Esophagus muscularis mucosa (tissue), 4 donors: Measurements from ENCODE around the gene TNRC18. TPM values are rescaled to one million over a fixed set of nuclear protein-coding genes. Genes with fewer than 3 reads are reported as not detected.
"Not testable (repeated sequence)": the region's sequence is repeated elsewhere in the genome, so short reads cannot be mapped to it uniquely, and the experiment has no call there.

Source experiments
- DNase-seq: peaks from one replicate; pipeline ENCODE4 v3.0.0-alpha.2; 2017; ENCODE audit errors: extremely low spot score
- H3K27ac ChIP-seq, 4 donors: fragments of 200-600 bp; sonication (generic); replicated peaks in 1 of 4; 1 replicate in 3 of 4; 2 replicates in 1 of 4; pipeline ENCODE4 v1.5.1; 2016 to 2019; ENCODE audit warnings: mild to moderate bottlenecking in 1 of 4
- H3K27me3 ChIP-seq, 4 donors: fragments of 200-600 bp; sonication (generic); one replicate each; pipeline versions ENCODE4 v1.5.1 to v1.6.0; 2016 to 2019
- H3K36me3 ChIP-seq, 4 donors: fragments of 200-600 bp; sonication (generic); one replicate each; pipeline ENCODE4 v1.5.1; 2016 to 2019
- H3K4me1 ChIP-seq, 4 donors: fragments of 200-600 bp; sonication (generic); one replicate each; pipeline ENCODE4 v1.5.1; 2016 to 2019
- H3K4me3 ChIP-seq, 4 donors: fragments of 200-600 bp; sonication (generic); 1 replicate in 2 of 4; 2 replicates in 2 of 4; pipeline ENCODE4 v1.5.1; 2016 to 2019; ENCODE audit warnings: mild to moderate bottlenecking in 4 of 4, moderate library complexity in 1 of 4
- H3K9me3 ChIP-seq, 4 donors: fragments of 200-600 bp; sonication (generic); 1 replicate in 3 of 4; 2 replicates in 1 of 4; pipeline ENCODE4 v1.5.1; 2016 to 2019
- EP300 ChIP-seq: sonication (generic); formaldehyde crosslinking; IDR thresholded peaks from one replicate; pipeline ENCODE4 v1.6.1; 2017; ENCODE audit warnings: antibody characterized with exemption
- POLR2A ChIP-seq: fragments of 450-650 bp; IDR thresholded peaks from one replicate; pipeline ENCODE4 v1.6.1; 2017; ENCODE audit warnings: antibody characterized with exemption, moderate library complexity, mild to moderate bottlenecking, low read depth
- POLR2AphosphoS5 ChIP-seq, 2 donors: sonication (generic); formaldehyde crosslinking; IDR thresholded peaks; one replicate each; pipeline ENCODE4 v1.6.1; 2017; ENCODE audit warnings: antibody characterized with exemption in 2 of 2
- WGBS: methylation state at CpG from one replicate; pipeline ENCODE4 v1.1.5; 2018; 5-methylcytosine and 5-hydroxymethylcytosine counted together
- intact Hi-C: fragments of 100-400 bp; cut with DNase I; formaldehyde crosslinking; loops from one replicate; pipeline ENCODE4 v1.15.1; 2023
- total RNA-seq, 4 donors: library from RNA; depleted of rRNA; stranded (reverse); fragments of >200 nt; gene quantifications; one replicate each; pipeline versions ENCODE4 v1.1.0 to v1.2.1, GENCODE V29; 2016
- TF ChIP-seq, protein P1 (sequence below), 3 experiments: fragments of 200-600 bp in 2 of 3; fragments of 450-650 bp in 1 of 3; sonication (generic) in 2 of 3; IDR thresholded peaks; one replicate each; pipeline ENCODE4 v1.5.1; 2017 to 2019; ENCODE audit warnings: antibody characterized with exemption in 3 of 3, mild to moderate bottlenecking in 2 of 3, moderate library complexity in 1 of 3

Gene TNRC18
- total RNA-seq, 4 donors from 2014 or later, result 101 to 277 (median 166) TPM

DNA sequence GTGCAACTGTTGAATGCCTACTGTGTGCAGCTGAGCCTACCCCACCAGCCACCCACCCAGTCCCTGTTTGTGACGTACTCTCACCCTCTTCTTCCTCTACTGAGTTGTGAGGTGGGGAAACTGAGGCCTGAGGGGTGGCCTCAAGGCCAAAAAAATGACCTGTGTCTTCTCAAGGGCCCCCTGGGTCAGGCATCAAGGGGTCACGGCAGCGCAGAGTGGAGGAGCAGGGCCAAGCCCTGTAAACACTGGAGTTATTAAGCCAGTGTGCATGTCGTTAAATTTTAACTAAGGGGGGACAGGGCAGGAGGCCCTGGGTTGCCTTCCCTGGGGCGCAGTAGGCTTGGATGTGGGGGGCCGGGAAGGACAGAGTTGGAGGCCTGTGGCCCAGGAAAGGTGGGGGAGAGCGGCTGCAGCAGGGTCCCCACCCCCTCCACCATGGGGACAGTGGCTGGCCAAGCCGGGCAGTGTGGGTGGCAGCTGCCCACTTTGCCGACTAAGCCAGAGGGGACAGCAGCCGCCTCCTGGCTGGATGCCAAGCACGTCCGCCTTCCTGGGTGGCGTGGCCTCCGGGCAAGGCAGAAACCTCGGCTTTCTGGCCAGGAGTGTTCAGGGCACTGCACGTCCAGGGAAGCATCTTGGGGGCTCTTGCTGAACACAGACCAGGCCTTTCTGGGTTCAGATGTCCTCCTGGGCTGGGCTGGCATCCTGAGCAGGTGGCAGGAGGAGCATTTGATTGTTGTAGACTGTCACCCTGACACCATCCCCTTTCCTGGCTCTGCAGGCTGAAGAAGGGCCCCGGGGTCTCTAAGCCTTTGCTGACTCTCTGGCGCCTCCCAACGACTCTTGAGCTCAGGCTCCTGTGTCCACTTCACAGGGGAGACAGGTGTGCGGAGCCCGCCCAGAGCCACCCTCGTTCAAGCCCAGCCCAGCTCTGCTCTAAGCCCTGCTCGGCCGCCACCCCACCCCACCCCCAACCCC lies 139.0 kb downstream of the TNRC18 start:
- no peaks in the 10 kb centered on the region for H3K9me3 ChIP-seq
- H3K27me3 ChIP-seq, result peaks cover 0 to 14% (median 0%) of the 10 kb centered on the region in 4 donors
- 69% methylated on average over 14 of the region's 24 CpGs for WGBS
- peaks cover 8 to 22% (median 12%) of the 10 kb centered on the region in 4 donors for H3K4me1 ChIP-seq
- no peak overlapping the region for H3K27ac ChIP-seq
- no peaks in the 10 kb centered on the region for H3K36me3 ChIP-seq
- no peak for DNase-seq
- intact Hi-C loops, result no loop called here
- no peak overlapping the region for H3K4me3 ChIP-seq
- no peak for TF ChIP-seq EP300
- TF ChIP-seq, protein P1, sequence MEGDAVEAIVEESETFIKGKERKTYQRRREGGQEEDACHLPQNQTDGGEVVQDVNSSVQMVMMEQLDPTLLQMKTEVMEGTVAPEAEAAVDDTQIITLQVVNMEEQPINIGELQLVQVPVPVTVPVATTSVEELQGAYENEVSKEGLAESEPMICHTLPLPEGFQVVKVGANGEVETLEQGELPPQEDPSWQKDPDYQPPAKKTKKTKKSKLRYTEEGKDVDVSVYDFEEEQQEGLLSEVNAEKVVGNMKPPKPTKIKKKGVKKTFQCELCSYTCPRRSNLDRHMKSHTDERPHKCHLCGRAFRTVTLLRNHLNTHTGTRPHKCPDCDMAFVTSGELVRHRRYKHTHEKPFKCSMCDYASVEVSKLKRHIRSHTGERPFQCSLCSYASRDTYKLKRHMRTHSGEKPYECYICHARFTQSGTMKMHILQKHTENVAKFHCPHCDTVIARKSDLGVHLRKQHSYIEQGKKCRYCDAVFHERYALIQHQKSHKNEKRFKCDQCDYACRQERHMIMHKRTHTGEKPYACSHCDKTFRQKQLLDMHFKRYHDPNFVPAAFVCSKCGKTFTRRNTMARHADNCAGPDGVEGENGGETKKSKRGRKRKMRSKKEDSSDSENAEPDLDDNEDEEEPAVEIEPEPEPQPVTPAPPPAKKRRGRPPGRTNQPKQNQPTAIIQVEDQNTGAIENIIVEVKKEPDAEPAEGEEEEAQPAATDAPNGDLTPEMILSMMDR (IDR thresholded peaks at IDR 0.05), result no peak
- TF ChIP-seq POLR2AphosphoS5 (IDR thresholded peaks at IDR 0.05), result no peak

DNA sequence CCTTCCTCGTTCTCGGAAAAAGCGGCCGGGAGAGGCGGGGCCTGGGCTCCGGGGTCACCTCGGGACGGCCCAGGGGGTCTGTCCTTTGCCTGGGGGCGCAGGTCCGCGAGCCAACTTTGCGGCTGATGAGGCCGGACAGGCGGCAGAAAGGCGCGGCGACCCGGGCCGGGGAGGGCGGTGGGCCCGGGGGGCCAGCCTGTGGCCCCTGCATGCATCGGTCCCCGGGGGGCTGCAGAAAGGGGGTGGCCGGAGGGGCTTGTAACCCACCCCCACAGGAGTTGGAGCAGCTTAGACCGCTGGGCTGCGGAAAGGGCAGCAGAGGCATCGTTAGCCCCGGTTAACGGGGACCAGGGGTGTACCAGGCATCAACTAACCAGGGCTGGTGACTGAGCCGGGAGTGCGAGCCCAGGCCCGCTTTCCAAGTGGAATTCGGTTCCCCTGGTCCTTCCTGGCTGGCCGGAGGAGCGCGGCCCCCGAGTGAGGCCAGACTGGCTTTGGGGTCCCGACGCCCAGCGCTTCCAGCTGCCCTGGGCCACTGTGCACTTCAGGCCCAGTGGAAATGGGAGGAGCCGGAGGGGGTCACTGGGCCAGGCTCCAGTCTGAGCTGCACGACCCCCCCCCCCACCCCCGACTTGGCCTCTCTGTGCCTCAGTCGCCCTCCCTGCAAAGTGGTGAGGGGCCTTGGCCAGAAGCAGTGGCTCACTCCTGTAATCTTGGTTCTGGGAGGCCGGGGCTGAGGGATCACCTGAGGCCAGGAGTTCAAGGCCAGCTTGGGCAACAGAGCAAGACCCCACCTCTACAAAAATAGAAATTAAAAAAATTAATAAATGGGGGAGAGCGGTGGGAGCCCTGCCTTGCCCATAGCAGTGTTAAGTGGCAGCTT lies 140.0 kb downstream of the TNRC18 start:
- H3K4me1 ChIP-seq, result peaks cover 8 to 28% (median 15%) of the 10 kb centered on the region in 4 donors
- H3K9me3 ChIP-seq, result no peaks in the 10 kb centered on the region
- peak overlapping the region in 1 of 4 donors; percentile 53 for H3K27ac ChIP-seq
- TF ChIP-seq POLR2A (no peak), EP300 (no peak), POLR2AphosphoS5 (IDR thresholded peaks at IDR 0.05) (no peak)
- TF ChIP-seq, protein P1 (IDR thresholded peaks at IDR 0.05), result no peak
- no peaks in the 10 kb centered on the region for H3K36me3 ChIP-seq
- H3K27me3 ChIP-seq, result peaks cover 0 to 14% (median 0%) of the 10 kb centered on the region in 4 donors
- no peak for DNase-seq
- H3K4me3 ChIP-seq, result peak overlapping the region; percentile 57 to 69 (median 62)
- intact Hi-C loops, result no loop called here
- 21% methylated on average over 30 of the region's 46 CpGs for WGBS

DNA sequence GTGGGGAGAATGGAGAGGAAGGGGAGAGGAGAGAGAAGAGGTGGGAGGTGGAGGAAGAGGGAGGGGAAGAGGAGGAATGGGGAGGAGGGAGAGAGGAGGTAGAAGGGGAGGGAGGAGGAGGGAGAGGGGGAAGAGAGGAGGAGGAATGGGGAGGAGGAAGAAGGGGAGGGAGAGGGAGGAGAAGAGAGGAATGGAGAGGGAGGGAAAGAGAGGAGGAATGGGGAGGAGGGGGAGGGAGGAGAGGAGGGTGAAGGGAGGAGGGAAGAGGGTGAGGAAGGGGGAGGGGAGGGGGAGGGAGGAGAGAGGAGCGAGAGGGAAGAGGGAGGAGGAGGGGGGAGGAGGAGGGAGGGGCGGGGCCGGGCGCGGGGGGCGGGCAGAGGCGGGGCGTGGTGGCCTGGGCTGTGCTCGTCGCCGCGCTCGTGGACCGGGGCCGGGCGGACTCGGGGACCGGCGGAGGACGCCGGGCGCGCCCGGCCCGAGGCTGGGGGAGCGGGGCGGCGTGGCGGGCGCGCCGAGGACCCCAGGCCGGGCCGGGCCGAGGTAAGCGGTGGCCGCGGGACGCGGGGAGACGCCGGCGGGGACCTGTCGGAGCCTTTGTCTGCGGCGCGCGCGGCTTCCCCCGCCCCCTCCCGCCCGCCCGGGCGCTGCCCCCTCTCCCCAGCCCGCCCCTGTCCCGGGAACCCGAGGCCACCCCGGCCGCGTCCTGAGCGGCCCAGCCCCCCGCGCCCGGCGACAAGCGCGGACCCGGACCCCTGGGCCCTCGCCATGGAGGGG lies 140.9 kb downstream of the TNRC18 start, which contains the start of gene SLC29A4:
Gene SLC29A4, plus strand, starts transcription at position 401 of the 774 bp plus-strand sequence. CDS start 4,874 bp downstream, outside the sequence.
- peak within 1 kb of the TSS in 1 of 4 donors; percentile 53 for H3K27ac ChIP-seq
- no CpG with 5 or more reads among the region's 69 CpGs for WGBS
- peaks cover 8 to 31% (median 15%) of the 10 kb centered on the region in 4 donors for H3K4me1 ChIP-seq
- intact Hi-C loops, result no loop called here
- no peak for TF ChIP-seq POLR2AphosphoS5 (IDR thresholded peaks at IDR 0.05)
- TF ChIP-seq, protein P1 (IDR thresholded peaks at IDR 0.05), result no peak
- TF ChIP-seq EP300, result no peak
- TF ChIP-seq POLR2A, result no peak
- H3K27me3 ChIP-seq, result peaks cover 0 to 14% (median 0%) of the 10 kb centered on the region in 4 donors
- H3K4me3 ChIP-seq, result peak within 1 kb of the TSS; percentile 57 to 69 (median 62)
- no peaks in the 10 kb centered on the region for H3K9me3 ChIP-seq
- DNase-seq, result no peak
- no peaks in the 10 kb centered on the region for H3K36me3 ChIP-seq

DNA sequence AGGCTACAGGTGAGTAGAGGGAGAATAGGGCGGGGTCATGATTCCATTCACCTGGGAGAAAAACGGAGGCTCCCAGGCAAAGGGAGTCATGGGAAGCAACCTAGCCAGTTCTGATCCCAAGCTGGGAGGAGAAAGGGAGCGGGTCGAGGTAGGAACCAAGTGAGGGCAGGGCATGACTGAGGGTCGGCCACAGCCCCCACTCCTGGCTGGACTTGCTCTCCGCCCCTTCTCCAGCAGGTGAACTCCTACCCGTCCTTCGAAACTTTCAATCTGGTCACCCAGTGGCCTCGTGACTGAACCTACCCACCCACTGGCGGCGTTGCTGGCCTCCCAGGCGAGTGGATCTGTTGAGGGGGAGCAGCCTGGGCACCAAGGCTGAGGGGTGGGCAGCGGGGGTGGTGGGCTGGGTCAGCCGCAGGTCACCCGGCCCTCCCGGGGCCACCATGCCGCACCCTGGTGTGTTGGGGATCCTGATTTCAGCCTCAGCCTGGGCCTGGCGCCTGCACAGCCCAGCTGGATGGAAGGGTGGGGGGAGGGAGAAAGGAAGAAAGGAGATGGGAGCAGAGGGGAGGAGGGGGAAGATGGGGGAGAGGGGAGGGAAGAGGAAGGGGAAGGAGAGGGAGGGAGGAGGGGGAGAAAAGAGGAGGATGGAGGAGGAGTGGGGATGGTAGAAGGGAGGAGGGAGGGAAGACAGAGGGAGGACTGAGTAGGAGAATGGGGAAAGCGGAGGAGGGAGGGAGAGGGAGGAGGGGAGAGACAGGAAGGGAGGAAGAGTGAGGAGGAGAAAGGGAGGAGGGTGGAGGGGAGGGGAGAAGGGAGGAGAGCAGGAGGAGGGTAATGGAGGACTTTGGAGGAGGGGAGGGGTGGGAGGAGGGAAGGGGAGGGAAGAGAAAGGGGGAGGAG lies 141.8 kb downstream of the TNRC18 start:
- Histone ChIP-seq H3K4me1 (peaks cover 8 to 31% (median 15%) of the 10 kb centered on the region in 4 donors), H3K27me3 (peaks cover 0 to 14% (median 0%) of the 10 kb centered on the region in 4 donors)
- intact Hi-C loops, DNase-seq, H3K36me3 ChIP-seq, H3K9me3 ChIP-seq, H3K27ac ChIP-seq, H3K4me3 ChIP-seq: not testable (repeated sequence)
- 69% methylated on average over 14 of the region's 19 CpGs for WGBS
